HepG2 (cell line): ENCODE measurements around the gene PRR19. TPM values are rescaled to one million over a fixed set of nuclear protein-coding genes. Genes with fewer than 3 reads are reported as not detected.

Experiments
- ATAC-seq: fragments of 200-7000 bp; cut with Tn5 transposase; 3 replicates; pipeline ENCODE4 v1.9.1; 2020; ENCODE audit warnings: mild to moderate bottlenecking, moderate library complexity
- BruUV-seq: library from RNA; stranded (reverse); fragments of 400-500 nt; replicated peaks from 2 replicates; lab custom pipeline; 2021; lab: Mats Ljungman, UMichigan
- CTCF ChIA-PET: fragments of 300-600 bp; formaldehyde crosslinking; extraction: SDS; loops from one replicate; lab custom pipeline; 2021; ENCODE audit warnings: low total read pairs, inconsistent platforms, low intra/inter-chr PET ratio; lab: Yijun Ruan, JAX
- POLR2A ChIA-PET: fragments of 350-600 bp; sonication (Branson Sonifier 250); formaldehyde crosslinking; loops from one replicate; lab custom pipeline; 2020; ENCODE audit warnings: antibody characterized with exemption, inconsistent platforms; lab: Yijun Ruan, JAX
- DNase-seq: peaks from one replicate; pipeline ENCODE4 v3.0.0-alpha.2; 2015; ENCODE audit warnings: low spot score
- FAIRE-seq: peaks from 3 replicates; lab custom pipeline; 2011; peaks lifted over from hg19 to GRCh38; lab: Jason Lieb, UNC
- H2AFZ ChIP-seq: one replicate; pipeline ENCODE4 v1.6.1; 2011; ENCODE audit warnings: low read length, inconsistent platforms
- H3K27ac ChIP-seq: fragments of 300-600 bp; 3 replicates; pipeline ENCODE4 v1.8.0; 2011; ENCODE audit warnings: mixed run types, mild to moderate bottlenecking, mixed read lengths, low read length, inconsistent platforms; ENCODE audit not compliant: insufficient read depth; ENCODE audit errors: extremely low read length
- H3K27me3 ChIP-seq, 2 experiments: fragments of 200-600 bp in 1 of 2; 2 replicates in 1 of 2; 3 replicates in 1 of 2; pipeline versions ENCODE4 v1.6.0 to v1.8.0; 2011; ENCODE audit warnings: low read length in 2 of 2, mild to moderate bottlenecking in 2 of 2, moderate library complexity in 2 of 2, inconsistent platforms in 1 of 2; ENCODE audit not compliant: insufficient read depth in 2 of 2, control insufficient read depth in 1 of 2
- H3K36me3 ChIP-seq, 2 experiments: fragments of 200-600 bp in 1 of 2; replicated peaks in 1 of 2; 2 replicates in 1 of 2; 3 replicates in 1 of 2; pipeline versions ENCODE4 v1.5.1 to v1.8.0; 2011; ENCODE audit warnings: low read length in 2 of 2, inconsistent platforms in 1 of 2; ENCODE audit not compliant: insufficient read depth in 2 of 2, control insufficient read depth in 1 of 2
- H3K4me1 ChIP-seq: 2 replicates; pipeline ENCODE4 v1.5.1; 2012; ENCODE audit warnings: low read length, inconsistent platforms; ENCODE audit not compliant: insufficient read depth
- H3K4me2 ChIP-seq: 2 replicates; pipeline ENCODE4 v1.6.0; 2011; ENCODE audit warnings: low read depth, low read length, inconsistent platforms
- H3K4me3 ChIP-seq, 3 experiments: fragments of 200-600 bp in 1 of 3; sonication (generic), shearing (Covaris generic) in 1 of 3; replicated peaks in 1 of 3; 2 replicates each; pipeline ENCODE4 v1.5.1; 2011 to 2016; ENCODE audit warnings: low read length in 3 of 3, inconsistent platforms in 2 of 3, low read depth in 2 of 3, mild to moderate bottlenecking in 2 of 3, control low read depth in 1 of 3, mixed read lengths in 1 of 3; ENCODE audit not compliant: insufficient read depth in 1 of 3
- H3K79me2 ChIP-seq: one replicate; pipeline ENCODE4 v1.6.1; 2011; ENCODE audit warnings: low read length, inconsistent platforms; ENCODE audit not compliant: insufficient read depth
- H3K9ac ChIP-seq: 2 replicates; pipeline ENCODE4 v1.6.0; 2011; ENCODE audit warnings: mild to moderate bottlenecking, low read depth, low read length, inconsistent platforms; ENCODE audit not compliant: insufficient read depth
- H3K9me3 ChIP-seq: 2 replicates; pipeline ENCODE4 v1.5.1; 2012; ENCODE audit warnings: mild to moderate bottlenecking, low read length
- H4K20me1 ChIP-seq: 2 replicates; pipeline ENCODE4 v1.6.0; 2011; ENCODE audit warnings: inconsistent platforms, mild to moderate bottlenecking, low read length, moderate library complexity; ENCODE audit not compliant: insufficient read depth
- CSRNP1 ChIP-seq: sonication (generic); formaldehyde crosslinking; IDR thresholded peaks from 2 replicates; pipeline ENCODE4 v1.8.1; 2023; ENCODE audit warnings: mild to moderate bottlenecking, missing genetic modification reagents
- DBP ChIP-seq: sonication (generic); formaldehyde crosslinking; IDR thresholded peaks from 2 replicates; pipeline ENCODE4 v1.4.0; 2020; ENCODE audit warnings: missing genetic modification reagents; ENCODE audit errors: not compliant biosample characterization
- FOXM1 ChIP-seq: sonication (generic); formaldehyde crosslinking; IDR thresholded peaks from 2 replicates; pipeline ENCODE4 v1.5.0; 2020; ENCODE audit warnings: missing genetic modification reagents
- KMT2B ChIP-seq: IDR thresholded peaks from 2 replicates; pipeline ENCODE4 v1.6.1; 2016; ENCODE audit warnings: missing genetic modification reagents, missing compliant biosample characterization
- NFE2 ChIP-seq: sonication (generic); formaldehyde crosslinking; IDR thresholded peaks from 2 replicates; pipeline ENCODE4 v1.4.0; 2020; ENCODE audit warnings: missing genetic modification reagents
- RFX3 ChIP-seq: IDR thresholded peaks from 2 replicates; pipeline ENCODE4 v1.6.1; 2016; ENCODE audit warnings: missing biosample characterization, missing genetic modification reagents
- SP2 ChIP-seq: sonication (generic); formaldehyde crosslinking; IDR thresholded peaks from 2 replicates; pipeline ENCODE4 v1.5.1; 2020; ENCODE audit warnings: mild to moderate bottlenecking, missing genetic modification reagents
- SP5 ChIP-seq: IDR thresholded peaks from 2 replicates; pipeline ENCODE4 v1.6.1; 2016; ENCODE audit warnings: low read depth, borderline replicate concordance
- U2AF2 ChIP-seq: fragments of 200-400 bp; formaldehyde crosslinking; IDR thresholded peaks from 2 replicates; pipeline ENCODE4 v1.6.1; 2017; ENCODE audit warnings: low read depth, mild to moderate bottlenecking, low read length
- ZKSCAN8 ChIP-seq: IDR thresholded peaks from 2 replicates; pipeline ENCODE4 v1.6.1; 2016; ENCODE audit warnings: borderline replicate concordance, missing genetic modification reagents, missing compliant biosample characterization
- ZNF124 ChIP-seq: sonication (generic); formaldehyde crosslinking; IDR thresholded peaks from 2 replicates; pipeline ENCODE4 v1.4.0; 2020; ENCODE audit warnings: missing genetic modification reagents
- ZNF142 ChIP-seq: sonication (generic); formaldehyde crosslinking; IDR thresholded peaks from 2 replicates; pipeline ENCODE4 v1.4.0; 2020; ENCODE audit warnings: missing genetic modification reagents
- ZNF432 ChIP-seq: sonication (generic); formaldehyde crosslinking; IDR thresholded peaks from 2 replicates; pipeline ENCODE4 v1.5.0; 2020; ENCODE audit warnings: missing genetic modification reagents, mild to moderate bottlenecking, borderline replicate concordance
- ZNF740 ChIP-seq: sonication (generic); formaldehyde crosslinking; IDR thresholded peaks from 2 replicates; pipeline ENCODE4 v1.4.0; 2020; ENCODE audit warnings: missing genetic modification reagents
- WGBS: methylation state at CpG from one replicate; pipeline ENCODE4 v1.1.6; 2017; ENCODE audit warnings: low lambda C conversion rate; 5-methylcytosine and 5-hydroxymethylcytosine counted together
- in situ Hi-C: cut with HindIII; loops from 2 replicates; pipeline ENCODE4 v1.10.0; 2017; ENCODE audit warnings: low pct_unique_long_range_greater_than_20kb; ENCODE audit not compliant: extremely low pct_ligation_motif_present
- intact Hi-C: fragments of 100-400 bp; cut with micrococcal nuclease; formaldehyde crosslinking; loops from one replicate; pipeline ENCODE4 v1.10.0; 2022; ENCODE audit not compliant: unreplicated experiment
- polyA plus RNA-seq, 8 experiments: library from polyadenylated mRNA; depleted of rRNA in 3 of 8; stranded (reverse) in 7 of 8; unstranded in 1 of 8; fragments of >200 nt; fragmentation: Illumina TruSeq in 4 of 8; extraction: Trizol in 4 of 8; gene quantifications; 2 replicates each; pipeline versions ENCODE4 v1.2.1 to v1.2.3, GENCODE V29; 2011 to 2016; ENCODE audit warnings: low read depth in 4 of 8, missing spikeins in 1 of 8, mixed read lengths in 1 of 8; ENCODE audit not compliant: insufficient read depth in 1 of 8
- total RNA-seq, 5 experiments: library from RNA; depleted of rRNA; stranded (reverse); fragments of >200 nt; fragmentation: Illumina TruSeq; extraction: Trizol; gene quantifications; 2 replicates each; pipeline ENCODE4 v1.2.3, GENCODE V29; 2016; ENCODE audit warnings: low read depth in 1 of 5

Gene PRR19
- total and polyA plus RNA-seq, 2 of the 13 experiments (the other 11 are each of a cell fraction or from before 2014, with no cell fraction given) = 0.21 to 0.33 TPM

GRCh38 chr19:42279902-42280814 is 21.8 kb upstream of the PRR19 start:
- no peaks in the 10 kb centered on the region; a peak in 1 of 5 replicates for H3K27me3 ChIP-seq
- H3K4me3 ChIP-seq = peak overlapping the region; percentile 70 to 83 (median 73)
- H3K9ac ChIP-seq = peak overlapping the region; percentile 73
- peak overlapping the region; percentile 86 for H3K4me2 ChIP-seq
- TSS peak; percentile 67 for BruUV-seq
- peak; percentile 72 for ATAC-seq
- ChIA-PET CTCF (interaction anchor here (1.0 to 1.9 kb wide), 4 partner anchors 9 to 35 kb away, joined by 3 to 7 read pairs (median 6); no protein-coding TSS in a partner anchor), POLR2A (interaction anchor here (1.4 to 7.4 kb wide), 5 partner anchors 10 to 35 kb away, joined by 3 to 117 read pairs (median 25); partner anchors contain the start of genes CIC and GSK3A)
- peaks cover 57% of the 10 kb centered on the region for H3K4me1 ChIP-seq
- in situ Hi-C loops (no loop called here), intact Hi-C loops (loop anchor here (2.0 kb wide), 1 partner anchor 59 kb away; the partner anchor contains the start of gene ZNF526)
- 0% methylated on average over 3 of the region's 89 CpGs for WGBS
- H2AFZ ChIP-seq = no peak overlapping the region
- DNase-seq = peak; percentile 79
- H3K36me3 ChIP-seq = no peaks in the 10 kb centered on the region; a peak in 1 of 5 replicates
- H4K20me1 ChIP-seq = peaks cover 7% of the 10 kb centered on the region; the same call in 1 of the 2 replicates
- FAIRE-seq = peak; percentile 49
- H3K9me3 ChIP-seq = no peaks in the 10 kb centered on the region
- H3K27ac ChIP-seq = peak overlapping the region; percentile 72
- H3K79me2 ChIP-seq = peaks cover 18% of the 10 kb centered on the region
- TF ChIP-seq DBP (CRISPR knock-in tag) (no peak), ZNF740 (CRISPR knock-in tag) (peak; percentile 47; the same call in 1 of the 2 replicates), ZNF142 (CRISPR knock-in tag) (peak; percentile 68), CSRNP1 (CRISPR knock-in tag) (peak; percentile 49; the same call in 1 of the 2 replicates), ZNF124 (CRISPR knock-in tag) (no peak), ZNF432 (CRISPR knock-in tag) (no peak), FOXM1 (no peak), SP2 (CRISPR knock-in tag) (peak; percentile 82), U2AF2 (no peak), SP5 (peak; percentile 55), NFE2 (CRISPR knock-in tag) (no peak), KMT2B (CRISPR knock-in tag) (no peak), ZKSCAN8 (peak; percentile 59; the same call in 1 of the 2 replicates), RFX3 (CRISPR knock-in tag) (no peak)
